Midbrain (tissue), 1 donor: Measurements from ENCODE around the gene MDFIC.

Experiments used
- DNase-seq: peaks from one replicate; lab custom pipeline; 2025; lab: John Stamatoyannopoulos, UW

MDFIC gene

DNA sequence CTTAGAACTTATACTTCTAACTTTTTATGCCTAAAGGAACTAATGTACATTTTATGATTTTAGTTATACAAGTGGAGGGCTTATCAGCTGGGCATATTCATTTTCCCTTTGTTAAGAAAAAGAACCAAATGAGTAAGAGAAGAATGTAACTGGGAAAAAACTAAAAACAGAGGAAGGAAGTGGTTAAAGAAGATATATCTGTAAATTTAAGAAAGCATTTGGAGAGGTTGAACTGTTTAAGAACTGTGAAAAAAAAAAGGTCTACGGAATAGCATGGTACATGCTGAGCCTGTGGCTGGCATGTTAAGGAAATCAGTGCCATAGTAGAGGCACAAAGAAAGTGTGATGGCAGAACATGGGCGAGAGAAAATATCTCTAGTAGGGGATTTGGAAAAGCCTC, 6.2 kb downstream of the MDFIC start:
- DNase-seq, result no peak

DNA sequence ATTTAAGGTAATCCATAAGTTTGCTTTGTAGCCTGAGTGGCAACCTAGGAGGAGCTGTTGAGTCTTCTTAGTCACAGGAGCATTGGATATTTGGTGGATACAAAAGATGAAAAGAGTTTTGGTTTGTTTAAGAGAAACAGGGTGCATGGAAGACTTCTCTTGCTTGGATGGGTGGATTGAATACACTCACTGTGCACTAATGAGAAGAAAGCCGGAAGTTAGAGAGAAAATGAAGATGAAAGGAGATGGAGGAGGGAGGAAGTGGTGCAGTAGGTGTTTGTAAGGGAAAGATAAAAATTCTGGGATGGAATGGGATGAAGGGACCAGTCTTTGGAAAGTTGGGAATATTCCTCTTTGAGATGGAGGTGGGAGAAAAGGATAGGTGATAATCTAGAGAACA, 7.7 kb downstream of the MDFIC start:
- DNase-seq, result no peak

DNA sequence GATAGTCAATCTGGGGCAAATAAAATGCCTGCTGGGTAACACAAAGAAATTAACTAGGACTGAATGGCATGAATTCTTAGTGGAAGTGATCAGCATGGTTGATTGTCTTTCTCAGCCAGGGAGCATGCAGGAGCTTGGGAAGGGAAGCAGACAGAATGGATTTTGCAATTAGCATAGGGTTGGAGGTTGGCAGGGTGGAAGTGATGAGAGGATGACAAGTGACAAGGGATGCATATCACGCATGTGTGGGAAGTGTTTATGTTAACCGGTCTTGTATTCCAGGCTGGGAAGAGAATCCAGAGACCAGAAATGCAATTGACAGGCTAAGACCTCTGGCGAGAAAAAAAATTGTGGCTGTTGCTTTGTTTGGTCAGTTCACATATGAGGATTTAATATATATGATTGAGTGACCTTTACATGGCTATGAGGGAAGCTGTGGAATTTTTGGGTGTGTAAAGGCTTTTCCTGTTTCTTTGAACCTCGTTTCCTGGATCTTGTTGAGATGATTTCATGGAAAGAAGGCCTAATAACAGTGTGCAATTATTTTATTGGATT, 8.3 kb downstream of the MDFIC start:
- no peak for DNase-seq

DNA sequence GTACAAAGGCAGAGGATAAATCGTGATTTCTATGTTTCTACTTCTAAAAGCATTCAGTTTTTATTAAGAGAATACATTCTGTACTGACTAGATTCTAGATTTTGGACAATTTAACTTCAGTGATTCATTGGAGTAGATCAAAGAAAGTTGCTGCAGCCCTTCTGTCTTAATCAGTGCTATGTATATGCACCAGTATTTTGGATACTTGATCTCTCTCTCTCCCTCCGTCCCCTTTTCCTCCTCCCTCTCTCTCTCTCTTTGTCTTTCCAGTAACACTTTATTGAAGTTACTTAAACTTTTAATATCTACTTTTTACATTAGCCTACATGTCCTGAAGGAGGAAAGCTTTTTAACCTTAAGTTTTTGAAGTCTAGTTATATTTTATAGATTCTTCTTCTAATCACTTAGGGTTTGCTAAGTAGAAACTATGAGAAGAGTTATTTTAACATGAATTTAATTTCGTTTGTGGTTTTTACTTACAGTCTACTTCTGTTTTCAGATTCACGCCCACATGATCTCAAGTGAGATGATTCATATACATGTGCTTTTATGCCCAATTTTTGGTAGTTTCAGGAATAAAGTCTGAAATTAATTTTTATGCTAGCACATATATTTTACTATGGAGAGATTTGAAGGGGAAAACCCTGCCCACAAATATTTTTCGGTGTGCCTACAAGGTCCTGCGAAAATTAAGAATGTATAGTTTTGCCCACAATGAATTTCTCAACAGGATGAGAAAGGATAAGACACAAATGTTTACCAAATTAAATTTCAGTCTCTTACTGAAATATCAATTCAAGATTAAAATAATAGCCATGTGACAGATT, 9.1 kb downstream of the MDFIC start:
- DNase-seq, result no peak

DNA sequence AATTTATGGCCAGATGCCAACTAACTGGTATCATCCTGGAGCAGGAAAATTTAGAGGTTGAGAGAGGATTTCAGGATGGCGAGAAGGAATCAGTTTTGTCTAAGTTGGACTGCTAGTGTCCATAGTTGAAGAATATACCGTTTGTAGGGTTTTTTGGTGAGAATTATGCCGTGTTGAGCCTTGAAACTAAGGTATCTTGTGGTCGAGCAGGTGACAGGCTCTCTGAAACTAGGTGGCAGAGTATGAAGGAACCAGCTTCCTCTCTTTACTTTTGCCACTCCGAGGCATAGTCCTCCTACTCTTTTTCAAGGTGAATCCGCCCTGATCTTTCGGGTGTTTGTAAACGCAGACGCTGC, 9.7 kb downstream of the MDFIC start:
- DNase-seq, result no peak

DNA sequence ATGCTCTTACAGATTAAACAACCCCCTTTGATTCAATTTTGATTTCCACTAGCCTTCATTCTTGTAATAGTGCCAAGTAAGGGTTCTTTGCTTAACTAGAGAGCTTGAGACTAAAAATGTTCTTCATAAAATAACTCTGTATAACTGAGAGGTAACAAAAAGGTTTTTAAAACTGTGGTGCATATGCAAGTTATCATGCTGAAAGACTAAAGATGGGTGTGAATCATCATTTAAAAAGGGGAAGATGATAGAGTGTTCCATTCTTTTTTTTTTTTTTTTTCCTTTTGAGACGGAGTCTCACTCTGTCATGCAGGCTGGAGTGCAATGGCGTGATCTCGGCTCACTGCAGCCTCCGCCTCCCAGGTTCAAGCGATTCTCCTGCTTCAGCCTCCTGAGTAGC, 11.1 kb downstream of the MDFIC start:
- no peak for DNase-seq

DNA sequence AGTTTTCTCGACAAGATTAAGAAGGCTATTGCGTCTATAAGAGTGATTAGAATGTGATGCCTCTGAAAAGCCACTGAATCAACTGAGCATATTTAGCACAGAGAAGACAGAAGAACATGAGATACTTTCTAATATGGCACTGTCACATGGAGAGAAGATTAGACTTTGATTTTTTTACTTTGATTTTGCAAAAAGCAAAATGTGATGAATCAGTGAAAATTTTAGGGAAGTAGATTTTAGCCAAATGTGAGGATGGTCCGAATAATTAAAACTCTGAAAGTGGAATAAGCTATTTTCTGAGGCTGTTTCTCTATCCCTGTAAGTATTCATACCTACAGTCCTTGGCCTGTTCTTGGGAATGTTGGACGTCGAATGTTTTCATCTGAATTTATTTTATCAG, 11.8 kb downstream of the MDFIC start:
- DNase-seq, result no peak

DNA sequence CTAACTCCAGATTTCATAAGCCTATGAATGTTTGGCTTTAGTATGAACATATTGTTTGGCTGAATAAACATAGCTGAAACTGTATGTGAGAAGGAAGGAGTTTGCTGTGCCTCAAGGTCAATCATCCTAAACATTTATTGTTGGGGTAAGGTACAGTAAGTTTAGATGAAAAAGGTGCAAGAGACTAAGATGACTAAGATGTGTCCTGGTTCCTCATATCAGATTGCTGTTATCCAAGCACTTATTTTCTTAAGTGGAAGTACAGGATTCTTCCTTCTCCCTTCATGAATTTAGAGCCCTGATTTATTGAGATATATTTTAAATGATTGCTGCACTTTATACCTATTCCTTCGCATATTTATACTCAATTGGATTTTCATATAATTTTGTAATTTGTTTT, 12.2 kb downstream of the MDFIC start:
- DNase-seq, result no peak

DNA sequence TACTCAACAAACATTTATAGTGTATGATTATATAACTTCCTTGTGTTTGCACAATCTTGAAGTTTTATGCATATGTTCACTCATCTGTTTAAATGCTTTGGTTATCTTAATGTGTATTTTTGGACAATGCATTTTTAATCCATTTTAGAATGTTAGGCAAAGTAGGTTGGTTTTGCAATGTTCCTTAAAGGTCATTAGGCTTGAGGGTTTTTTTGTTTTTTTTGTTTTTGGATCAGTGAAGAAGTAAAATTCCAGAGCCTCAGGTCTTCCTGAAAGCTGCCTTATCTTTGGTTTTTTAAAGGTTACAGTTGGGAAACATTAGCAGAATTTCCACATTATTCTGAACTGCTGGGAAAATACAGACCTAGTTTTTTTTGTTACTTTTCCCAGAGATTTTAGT, 12.8 kb downstream of the MDFIC start:
- DNase-seq, result no peak

DNA sequence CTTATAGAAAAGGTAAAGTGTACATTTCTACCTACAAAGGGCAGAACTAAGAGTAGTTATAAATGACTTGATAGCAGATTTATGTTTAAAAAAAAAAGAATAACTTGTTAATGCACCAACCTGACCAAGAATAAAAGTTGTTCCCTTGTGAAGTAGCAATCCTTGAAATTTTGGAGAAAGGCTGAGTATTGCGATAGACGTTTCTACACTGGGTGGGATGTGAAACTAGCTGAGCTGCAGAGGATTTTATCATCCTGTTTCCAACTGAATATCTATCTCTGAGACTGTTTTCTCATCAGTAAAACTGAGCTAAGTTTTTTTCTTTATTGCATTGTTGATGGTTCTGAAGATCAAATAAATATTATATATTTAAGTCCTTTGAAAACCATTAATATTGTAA, 14.6 kb downstream of the MDFIC start:
- no peak for DNase-seq

DNA sequence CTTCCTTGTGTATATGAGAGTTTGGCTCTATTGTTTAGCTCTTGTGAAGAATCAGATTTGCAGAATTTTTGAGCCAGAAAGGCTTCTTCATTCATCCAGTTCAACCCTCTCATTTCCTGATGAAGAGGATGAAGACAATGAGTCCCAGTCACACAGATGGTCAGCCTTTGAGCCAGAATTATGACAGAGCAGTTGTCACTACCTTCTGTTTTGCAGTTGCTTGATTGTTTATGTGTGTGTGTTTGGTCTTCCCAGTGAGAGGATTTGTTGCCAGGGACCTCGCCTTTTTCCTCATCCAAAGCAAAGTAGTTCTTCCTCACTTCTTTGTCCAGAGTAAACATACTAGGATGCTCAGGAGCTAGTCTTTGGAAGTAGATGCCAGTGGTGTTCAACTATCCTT, 15.6 kb downstream of the MDFIC start:
- no peak for DNase-seq

DNA sequence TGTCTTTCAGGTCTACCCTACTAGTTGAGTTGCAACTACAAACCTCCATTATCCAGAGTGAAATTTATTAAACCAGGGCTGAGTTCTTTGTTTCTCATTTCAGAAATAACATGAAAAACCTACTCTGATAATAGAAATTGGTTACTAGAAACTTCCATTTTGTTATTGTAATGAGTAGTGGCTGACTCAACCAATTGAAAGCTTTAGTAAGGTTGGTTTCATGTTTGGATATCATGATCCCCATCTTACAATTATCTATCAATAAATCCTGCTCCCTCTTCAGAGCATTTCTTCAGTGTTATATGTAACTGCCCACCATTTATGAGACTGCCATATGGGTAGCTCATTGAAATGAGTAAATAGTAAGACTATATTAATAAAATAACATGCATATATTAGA, 16.9 kb downstream of the MDFIC start:
- no peak for DNase-seq

DNA sequence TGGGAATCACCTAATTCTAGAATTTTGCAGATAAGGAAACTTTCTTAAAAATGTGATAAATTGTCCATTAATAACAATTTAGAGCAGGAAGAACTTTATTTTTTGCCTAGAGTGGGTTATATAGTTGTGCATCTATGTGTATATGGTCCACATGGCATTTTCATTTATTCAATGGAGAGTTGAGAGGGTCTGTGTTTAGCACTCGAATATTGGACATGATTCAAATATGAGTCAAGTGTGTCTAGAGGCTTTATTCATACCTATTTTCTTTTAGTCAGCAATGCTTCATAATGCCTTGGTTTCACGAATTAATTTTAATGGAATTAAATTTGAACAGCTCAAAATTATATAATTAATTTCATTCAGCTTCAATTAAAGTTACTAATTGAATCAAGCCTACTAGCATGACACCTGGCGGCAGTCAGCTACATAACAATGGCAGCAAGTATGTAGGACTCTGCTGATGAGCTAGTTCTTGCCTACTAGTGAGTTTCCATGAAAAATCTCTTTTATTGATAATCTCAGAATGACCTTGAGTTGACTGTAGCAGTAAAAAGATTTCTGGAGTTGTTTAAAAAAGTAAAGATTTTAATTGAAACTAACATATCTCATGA, 17.7 kb downstream of the MDFIC start:
- no peak for DNase-seq

DNA sequence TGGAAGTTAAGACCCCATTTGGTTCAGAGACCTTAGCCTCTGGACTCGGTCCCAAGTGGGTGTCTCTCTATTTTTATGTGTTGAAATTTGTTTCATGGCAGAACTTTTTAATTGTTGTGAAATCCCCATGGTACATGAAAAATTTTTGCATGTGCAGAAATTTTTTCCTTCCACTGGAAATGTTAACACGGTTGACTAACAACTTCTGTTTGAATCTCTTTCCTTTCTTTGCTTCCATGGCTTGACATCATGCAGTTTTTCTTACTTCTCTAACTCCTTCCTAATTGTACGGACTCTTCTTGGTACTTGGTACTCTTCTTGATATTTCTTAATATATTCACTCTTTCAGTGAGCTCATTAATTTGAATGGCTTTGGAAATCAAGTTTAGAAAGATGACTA, 18.3 kb downstream of the MDFIC start:
- no peak for DNase-seq

DNA sequence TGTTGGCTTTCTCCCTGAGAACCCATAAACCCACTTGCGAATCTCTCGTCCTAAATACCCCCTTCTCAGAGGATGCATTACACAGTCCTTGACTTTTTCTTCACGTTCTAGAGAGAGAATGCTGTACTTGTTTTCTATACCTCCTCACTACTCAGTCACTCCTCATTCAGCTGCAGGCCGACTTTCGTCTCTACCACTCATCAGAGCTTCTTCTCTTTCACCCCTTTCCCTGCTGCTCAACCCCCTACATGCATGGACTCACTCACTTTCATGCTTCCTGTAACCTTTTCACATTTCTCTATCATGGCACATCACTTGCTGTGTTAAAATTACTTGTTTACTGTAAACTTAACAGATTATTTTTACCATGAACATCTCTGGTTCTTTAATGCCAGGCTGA, 19.8 kb downstream of the MDFIC start:
- DNase-seq, result no peak

DNA sequence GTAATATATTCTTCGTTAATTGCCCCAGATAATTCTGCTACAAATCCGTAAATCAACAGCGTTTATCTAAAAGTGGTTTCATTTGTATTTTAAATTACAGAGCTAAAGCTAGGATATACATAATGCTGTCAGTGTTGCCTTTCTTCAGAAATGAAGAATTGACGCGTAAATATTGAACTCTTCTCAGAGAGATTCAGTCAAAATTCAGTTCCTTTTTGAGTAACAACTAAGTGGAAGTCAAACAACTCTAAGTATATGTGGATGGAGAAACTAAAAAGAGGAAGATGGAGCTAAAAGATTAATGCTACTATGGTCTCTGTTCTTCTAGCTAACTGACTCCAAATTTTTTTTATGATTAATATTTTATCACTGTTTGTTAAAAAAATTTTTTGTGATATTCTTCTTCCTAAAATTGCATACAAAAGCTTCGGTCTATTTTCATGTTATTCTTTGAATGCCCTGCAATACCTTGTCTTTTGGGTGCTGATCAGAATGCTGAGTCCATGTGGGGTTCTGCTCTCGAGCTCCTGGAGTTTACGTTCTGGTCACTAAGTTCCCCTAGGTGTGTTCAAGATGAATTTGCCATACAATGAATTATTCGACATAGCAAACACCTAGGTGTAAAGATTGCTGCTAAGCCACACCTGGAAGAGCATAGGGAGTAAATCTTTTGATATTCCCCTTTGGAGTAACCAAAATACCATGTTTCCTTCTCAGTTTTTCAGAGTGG, 20.7 kb downstream of the MDFIC start:
- no peak for DNase-seq

DNA sequence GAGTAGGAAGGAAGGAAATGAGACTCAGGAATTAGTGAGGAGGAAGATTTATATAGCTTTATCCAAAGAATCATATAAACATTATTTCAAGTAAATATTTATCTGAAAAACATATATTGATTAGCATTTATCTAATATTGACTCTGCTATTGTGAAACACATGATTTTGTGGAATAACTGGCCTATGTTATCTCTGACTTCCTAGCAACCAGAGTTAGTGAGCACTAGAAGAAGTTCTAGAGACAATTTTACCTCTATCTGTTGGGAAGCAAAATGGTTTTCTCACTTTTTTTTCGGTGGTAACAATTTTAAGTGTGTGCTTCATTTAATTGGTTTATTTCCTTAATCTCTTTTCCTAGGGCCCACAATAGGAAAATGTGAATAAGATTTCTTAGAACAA, 21.6 kb downstream of the MDFIC start:
- no peak for DNase-seq

DNA sequence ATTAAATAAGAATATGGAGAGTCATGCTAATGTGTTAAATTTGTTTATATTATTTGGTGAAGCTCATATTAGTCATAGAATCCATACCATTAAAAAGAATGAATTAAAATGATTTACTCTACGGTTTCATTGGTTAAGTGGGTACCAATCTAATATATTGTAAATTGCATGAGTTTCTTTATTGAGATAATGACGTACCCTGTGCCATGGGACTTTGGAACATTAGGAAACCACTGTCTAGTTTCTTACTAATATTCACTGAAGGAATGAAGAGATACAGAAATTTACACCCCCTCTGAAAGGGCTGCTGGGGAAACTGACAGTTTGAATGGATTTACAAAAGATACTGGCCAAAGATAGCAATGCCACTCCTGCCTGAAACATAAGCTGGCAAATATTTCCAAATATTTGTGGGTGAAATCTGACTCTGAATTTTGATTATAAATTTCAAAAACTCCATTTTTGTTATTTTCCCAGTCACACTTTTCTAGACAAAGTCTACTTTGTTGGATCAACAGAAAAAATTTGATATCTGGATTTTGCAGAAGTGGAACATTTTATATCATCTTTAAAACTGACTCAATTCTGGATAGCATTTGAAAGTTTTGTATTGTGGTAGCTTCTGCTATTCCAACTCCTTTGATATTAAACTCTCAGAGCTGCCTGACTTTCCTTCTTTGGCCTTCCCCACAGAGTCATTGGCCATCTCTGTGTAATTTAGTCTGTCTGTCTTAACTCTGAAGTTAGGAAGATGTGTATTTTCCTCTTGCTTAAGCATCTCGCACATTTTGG, 22.3 kb downstream of the MDFIC start:
- DNase-seq, result no peak

DNA sequence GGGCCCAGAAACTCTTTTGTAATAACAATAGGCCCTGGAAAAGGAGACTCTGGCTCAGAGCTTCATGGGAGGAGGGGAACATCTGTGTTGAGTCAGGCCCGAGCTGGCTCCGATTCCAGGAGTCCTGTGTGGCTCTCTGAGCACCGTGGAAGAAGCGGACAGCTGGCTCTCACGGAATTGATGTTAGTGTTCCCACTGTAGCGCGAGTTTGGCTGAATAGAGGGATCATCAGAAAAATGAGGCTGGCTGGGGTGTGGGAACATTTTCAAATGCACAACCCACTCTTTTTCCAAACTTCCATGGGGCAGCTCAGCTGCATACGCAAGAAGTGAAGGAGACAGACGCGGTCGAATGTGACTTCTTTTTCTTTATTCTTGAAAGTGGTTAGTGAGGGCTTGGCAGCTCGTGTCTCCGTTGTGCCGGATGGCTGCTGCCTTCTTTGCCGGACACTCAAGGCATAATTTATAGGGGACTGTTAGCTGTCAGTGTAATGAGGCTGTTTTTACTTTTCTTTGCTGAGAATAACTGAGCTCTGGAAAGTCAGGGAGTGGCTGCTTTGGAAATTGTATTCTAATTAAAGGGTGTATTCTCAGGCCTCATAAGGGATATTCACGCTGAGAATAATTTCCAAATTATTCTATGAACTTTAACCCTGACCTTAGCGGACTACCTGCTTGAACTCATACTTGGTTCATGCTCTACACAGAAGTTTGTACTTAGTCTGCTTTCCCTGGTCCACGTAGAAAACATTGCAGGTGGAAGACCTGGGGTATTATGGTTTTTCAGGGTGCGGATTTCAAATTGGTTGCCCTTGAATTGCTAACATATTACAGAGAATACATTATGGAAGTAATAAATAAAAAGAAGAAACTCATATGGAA, 23.1 kb downstream of the MDFIC start:
- peak; percentile 25 for DNase-seq

DNA sequence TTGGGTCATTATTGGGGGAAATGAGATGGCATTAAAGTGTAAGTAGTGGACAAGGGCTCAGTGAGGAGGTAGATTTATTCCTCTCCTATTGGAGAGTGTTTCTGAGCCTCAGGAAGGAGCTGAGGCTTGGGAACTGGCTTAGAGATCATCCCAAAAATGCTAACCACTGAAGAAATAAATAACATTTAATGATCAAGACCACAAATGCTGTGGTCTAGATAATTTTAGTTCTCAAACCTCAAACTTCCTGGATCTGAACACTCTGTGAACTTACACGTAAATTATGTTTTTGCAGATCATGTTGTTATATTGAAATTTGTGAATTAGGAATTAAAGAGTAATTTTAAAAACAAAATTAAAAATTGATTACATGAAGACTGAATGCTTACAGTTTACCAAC, 27.3 kb downstream of the MDFIC start:
- no peak for DNase-seq

DNA sequence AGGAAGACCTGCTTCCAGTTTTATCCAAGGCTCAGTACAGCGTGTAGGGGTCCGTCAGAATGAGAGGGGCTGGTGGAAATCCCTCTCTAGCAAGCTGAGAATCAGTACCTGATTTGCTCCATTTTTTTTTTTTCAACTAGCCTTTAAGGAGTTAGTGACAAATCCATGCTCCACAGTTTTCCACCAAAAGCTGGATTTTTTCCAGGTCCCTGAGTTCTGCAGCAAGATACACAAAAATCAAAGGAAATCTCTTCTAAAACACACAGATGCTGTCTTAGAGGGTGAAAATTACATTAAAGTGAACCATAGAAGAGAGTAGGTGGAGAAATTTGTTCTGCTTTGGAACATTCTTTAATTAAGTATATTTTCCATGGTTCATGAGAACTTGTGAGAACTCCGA, 30.4 kb downstream of the MDFIC start:
- no peak for DNase-seq
